ENCODE results near the gene INAFM2. TPM values are rescaled to one million over a fixed set of nuclear protein-coding genes. Genes with fewer than 3 reads are reported as not detected.
A peak's percentile ranks its signal among the peaks of the same experiment; 100 is the strongest.

Gene INAFM2
- total and polyA plus RNA-seq, 2 donors (not counting 3 experiments of a cell fraction or from before 2014, with no cell fraction given), result 10.4 to 24.1 TPM

GRCh38 chr15:40338041-40338657 is 14.7 kb downstream of the INAFM2 start:
- Histone ChIP-seq H3K4me3 (replicated peaks in 1 of 3; ENCODE audit: insufficient read depth in 1 of 3, low read depth in 1 of 3, low read length in 3 of 3) (no peak overlapping the region), H3K27me3 (ENCODE audit: control insufficient read depth in 2 of 2, insufficient read depth in 2 of 2, low read length in 2 of 2) (no peaks in the 10 kb centered on the region), H3K4me1 (ENCODE audit: control insufficient read depth, extremely low read depth, insufficient read depth, low read length) (peaks cover 68% of the 10 kb centered on the region), H3K79me2 (ENCODE audit: control insufficient read depth, insufficient read depth, low read length) (peaks cover 11% of the 10 kb centered on the region), H3K9me1 (replicated peaks; ENCODE audit: control insufficient read depth, extremely low read depth, insufficient read depth, low read length) (no peaks in the 10 kb centered on the region), H4K20me1 (replicated peaks; ENCODE audit: control insufficient read depth, extremely low read depth, insufficient read depth, low read length) (no peaks in the 10 kb centered on the region), H3K4me2 (ENCODE audit: insufficient read depth, low read length) (peak overlapping the region; percentile 13), H3K36me3 (ENCODE audit: control insufficient read depth in 2 of 2, extremely low read depth in 1 of 2, insufficient read depth in 2 of 2, low read length in 2 of 2) (peaks cover 0 to 8% of the 10 kb centered on the region in 2 experiments), H3K9ac (replicated peaks; ENCODE audit: extremely low read depth, insufficient read depth, low read length) (peak overlapping the region; percentile 50), H3K27ac (ENCODE audit: insufficient read depth, low read depth, low read length) (peak overlapping the region; percentile 94), H3K9me3 (replicated peaks; ENCODE audit: control insufficient read depth, insufficient read depth, low read length) (no peaks in the 10 kb centered on the region), H2AFZ (ENCODE audit: low read depth, low read length) (no peak overlapping the region)
- no peak for TF ChIP-seq POLR2AphosphoS5 (IDR thresholded peaks at IDR 0.05; ENCODE audit: insufficient read depth, low read depth, low read length)
- TF ChIP-seq CTCF (IDR thresholded peaks at IDR 0.05; ENCODE audit: extremely low read depth in 1 of 2, insufficient read depth in 1 of 2, low read depth in 1 of 2, low read length in 2 of 2), result peak; percentile 75 to 90
- BruUV-seq (replicated peaks), result no TSS peak
- intact Hi-C loops (cut with micrococcal nuclease), result loop anchor here (1.0 kb wide), 3 partner anchors 17 to 121 kb away; no protein-coding TSS in a partner anchor
- DNase-seq (ENCODE audit: low read depth, low spot score) (peak; percentile 75), FAIRE-seq (peak; percentile 80)
- CTCF ChIA-PET, result interaction anchor here (0.6 to 9.1 kb wide), 25 partner anchors 11 to 121 kb away, joined by 3 to 287 read pairs (median 5); partner anchors contain the start of genes ANKRD63, DISP2, INAFM2 and IVD
- dilution Hi-C loops (cut with MboI; ENCODE audit: extremely low pct_ligation_motif_present, low sequenced_read_pairs), result no loop called here
- POLR2A ChIA-PET, result interaction anchor here (1.7 kb wide), 1 partner anchor 53 kb away, joined by 4 read pairs; no protein-coding TSS in a partner anchor
